PC-9 (cell line): ENCODE measurements around the gene ZNF101. TPM values are rescaled to one million over a fixed set of nuclear protein-coding genes. Genes with fewer than 3 reads are reported as not detected.
A peak's percentile ranks its signal among the peaks of the same experiment; 100 is the strongest.

Source experiments
- BruUV-seq: library from RNA; stranded (reverse); fragments of 400-500 nt; replicated peaks from 2 replicates; lab custom pipeline; 2021; lab: Mats Ljungman, UMichigan
- CTCF ChIA-PET: fragments of 300-600 bp; sonication (Branson Sonifier 250); formaldehyde crosslinking; loops from one replicate; lab custom pipeline; 2022; ENCODE audit warnings: antibody characterized with exemption; lab: Charles Lee
- POLR2A ChIA-PET: fragments of 300-600 bp; sonication (Branson Sonifier 250); formaldehyde crosslinking; loops from one replicate; lab custom pipeline; 2022; ENCODE audit warnings: antibody characterized with exemption; ENCODE audit not compliant: unreplicated experiment; lab: Charles Lee
- DNase-seq, 2 experiments: peaks; one replicate each; pipeline versions ENCODE4 v3.0.0 to v3.0.0-alpha.2; 2015 to 2022; ENCODE audit warnings: mixed read lengths in 1 of 2
- H2AFZ ChIP-seq: fragments of 200-600 bp; sonication (generic); 2 replicates; pipeline ENCODE4 v1.8.1; 2017; ENCODE audit warnings: antibody characterized with exemption
- H3F3A ChIP-seq: fragments of 200-600 bp; sonication (generic); 2 replicates; pipeline ENCODE4 v1.8.1; 2017; ENCODE audit warnings: antibody characterized with exemption, mild to moderate bottlenecking, low read depth; ENCODE audit not compliant: insufficient read depth
- H3K27ac ChIP-seq: fragments of 200-600 bp; sonication (generic); 2 replicates; pipeline ENCODE4 v1.6.1; 2016; ENCODE audit warnings: mixed run types
- H3K27me3 ChIP-seq: fragments of 200-600 bp; sonication (generic); 2 replicates; pipeline ENCODE4 v1.6.1; 2016; ENCODE audit warnings: low read depth, mixed run types; ENCODE audit not compliant: insufficient read depth
- H3K36me3 ChIP-seq: fragments of 200-600 bp; sonication (generic); 2 replicates; pipeline ENCODE4 v1.6.1; 2016; ENCODE audit warnings: low read depth, mixed run types
- H3K4me1 ChIP-seq: fragments of 200-600 bp; sonication (generic); replicated peaks from 2 replicates; pipeline ENCODE4 v1.6.1; 2016; ENCODE audit warnings: mixed run types; ENCODE audit not compliant: insufficient read depth
- H3K4me2 ChIP-seq: fragments of 200-600 bp; sonication (generic); 2 replicates; pipeline ENCODE4 v1.6.1; 2017; ENCODE audit warnings: mixed run types
- H3K4me3 ChIP-seq: fragments of 200-600 bp; sonication (generic); 2 replicates; pipeline ENCODE4 v1.6.1; 2016; ENCODE audit warnings: mixed run types
- H3K79me2 ChIP-seq: fragments of 200-600 bp; sonication (generic); 2 replicates; pipeline ENCODE4 v1.6.1; 2017; ENCODE audit warnings: low read depth, mixed run types
- H3K9me2 ChIP-seq: fragments of 200-600 bp; sonication (generic); 2 replicates; pipeline ENCODE4 v1.8.1; 2017; ENCODE audit warnings: mild to moderate bottlenecking; ENCODE audit not compliant: insufficient read depth
- H3K9me3 ChIP-seq: fragments of 200-600 bp; sonication (generic); 2 replicates; pipeline ENCODE4 v1.8.1; 2016; ENCODE audit warnings: low read depth; ENCODE audit not compliant: insufficient read depth
- H4K20me1 ChIP-seq: fragments of 200-600 bp; sonication (generic); 2 replicates; pipeline ENCODE4 v1.8.1; 2017; ENCODE audit not compliant: insufficient read depth
- EZH2 ChIP-seq: fragments of 200-600 bp; sonication (generic); IDR thresholded peaks from 2 replicates; pipeline ENCODE4 v1.8.0; 2017; ENCODE audit warnings: antibody characterized with exemption, low read depth
- intact Hi-C: fragments of 100-400 bp; cut with micrococcal nuclease; formaldehyde crosslinking; loops from one replicate; pipeline ENCODE4 v1.10.0; 2022; ENCODE audit not compliant: unreplicated experiment
- total RNA-seq: library from RNA; stranded (reverse); gene quantifications from 2 replicates; pipeline ENCODE4 v1.2.3, GENCODE V29; 2021
- TF ChIP-seq, protein P1 (sequence below): fragments of 200-600 bp; sonication (generic); conservative IDR thresholded peaks from 2 replicates; pipeline ENCODE4 v1.6.1; 2017; ENCODE audit warnings: mixed run types, antibody characterized with exemption, mild to moderate bottlenecking, moderate library complexity

Gene ZNF101
- total RNA-seq, 1 experiment from 2014 or later, result 9.3 TPM

DNA sequence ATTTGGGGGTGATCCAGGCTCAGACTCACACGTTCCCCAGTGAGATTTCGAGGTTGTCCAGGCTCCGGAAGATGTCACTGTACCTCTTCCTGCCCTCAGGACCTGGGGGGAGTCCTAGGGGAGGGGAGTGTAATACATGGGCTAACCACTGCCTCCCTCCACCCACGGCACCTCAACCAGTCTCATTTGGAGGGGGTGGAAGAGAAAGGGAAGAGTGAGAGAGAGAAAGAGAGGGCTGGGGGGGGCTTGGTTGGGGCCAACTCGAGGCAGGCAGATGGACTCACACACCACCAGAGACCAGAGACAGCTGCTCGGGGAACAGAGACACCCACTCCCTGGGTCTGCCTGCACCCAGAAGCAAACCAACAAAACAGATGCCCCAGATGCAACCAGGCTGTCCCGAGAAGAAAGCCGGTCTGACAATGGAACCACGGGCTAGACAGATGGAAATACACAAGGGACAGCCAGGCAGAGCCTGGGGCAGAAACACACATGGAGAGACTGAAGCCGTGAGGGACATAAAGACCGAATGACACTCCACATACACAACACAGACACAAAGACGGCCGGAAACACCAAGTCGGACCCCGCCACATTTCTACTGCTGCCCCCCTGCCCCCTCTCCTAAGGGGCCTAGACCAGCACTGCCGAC, 26.0 kb upstream of the ZNF101 start:
- CTCF ChIA-PET, result no interaction called here
- peak overlapping the region; percentile 95 for H2AFZ ChIP-seq
- intact Hi-C loops, result loop anchor here (1.0 to 10.0 kb wide), 4 partner anchors 90 to 505 kb away; partner anchors contain the start of gene TMEM161A
- 0 out of 2 replicates have a peak, but pooled peaks cover 4% of the 10 kb centered on the region for H3K36me3 ChIP-seq
- DNase-seq, result no peak
- H4K20me1 ChIP-seq, result no peaks in the 10 kb centered on the region
- no TSS peak for BruUV-seq
- no peaks in the 10 kb centered on the region for H3K79me2 ChIP-seq
- H3K4me2 ChIP-seq, result peak overlapping the region; percentile 92
- peak overlapping the region; percentile 96 for H3K4me3 ChIP-seq
- POLR2A ChIA-PET, result no interaction called here
- no peaks in the 10 kb centered on the region for H3K9me3 ChIP-seq
- no peaks in the 10 kb centered on the region for H3K9me2 ChIP-seq
- no peaks in the 10 kb centered on the region for H3K27me3 ChIP-seq
- no peak for TF ChIP-seq EZH2
- TF ChIP-seq, protein P1, sequence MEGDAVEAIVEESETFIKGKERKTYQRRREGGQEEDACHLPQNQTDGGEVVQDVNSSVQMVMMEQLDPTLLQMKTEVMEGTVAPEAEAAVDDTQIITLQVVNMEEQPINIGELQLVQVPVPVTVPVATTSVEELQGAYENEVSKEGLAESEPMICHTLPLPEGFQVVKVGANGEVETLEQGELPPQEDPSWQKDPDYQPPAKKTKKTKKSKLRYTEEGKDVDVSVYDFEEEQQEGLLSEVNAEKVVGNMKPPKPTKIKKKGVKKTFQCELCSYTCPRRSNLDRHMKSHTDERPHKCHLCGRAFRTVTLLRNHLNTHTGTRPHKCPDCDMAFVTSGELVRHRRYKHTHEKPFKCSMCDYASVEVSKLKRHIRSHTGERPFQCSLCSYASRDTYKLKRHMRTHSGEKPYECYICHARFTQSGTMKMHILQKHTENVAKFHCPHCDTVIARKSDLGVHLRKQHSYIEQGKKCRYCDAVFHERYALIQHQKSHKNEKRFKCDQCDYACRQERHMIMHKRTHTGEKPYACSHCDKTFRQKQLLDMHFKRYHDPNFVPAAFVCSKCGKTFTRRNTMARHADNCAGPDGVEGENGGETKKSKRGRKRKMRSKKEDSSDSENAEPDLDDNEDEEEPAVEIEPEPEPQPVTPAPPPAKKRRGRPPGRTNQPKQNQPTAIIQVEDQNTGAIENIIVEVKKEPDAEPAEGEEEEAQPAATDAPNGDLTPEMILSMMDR, result no peak
- H3K27ac ChIP-seq, result no peak overlapping the region
- no peaks in the 10 kb centered on the region for H3K4me1 ChIP-seq
- peaks cover 21% of the 10 kb centered on the region; the same call in 1 of the 2 replicates for H3F3A ChIP-seq

DNA sequence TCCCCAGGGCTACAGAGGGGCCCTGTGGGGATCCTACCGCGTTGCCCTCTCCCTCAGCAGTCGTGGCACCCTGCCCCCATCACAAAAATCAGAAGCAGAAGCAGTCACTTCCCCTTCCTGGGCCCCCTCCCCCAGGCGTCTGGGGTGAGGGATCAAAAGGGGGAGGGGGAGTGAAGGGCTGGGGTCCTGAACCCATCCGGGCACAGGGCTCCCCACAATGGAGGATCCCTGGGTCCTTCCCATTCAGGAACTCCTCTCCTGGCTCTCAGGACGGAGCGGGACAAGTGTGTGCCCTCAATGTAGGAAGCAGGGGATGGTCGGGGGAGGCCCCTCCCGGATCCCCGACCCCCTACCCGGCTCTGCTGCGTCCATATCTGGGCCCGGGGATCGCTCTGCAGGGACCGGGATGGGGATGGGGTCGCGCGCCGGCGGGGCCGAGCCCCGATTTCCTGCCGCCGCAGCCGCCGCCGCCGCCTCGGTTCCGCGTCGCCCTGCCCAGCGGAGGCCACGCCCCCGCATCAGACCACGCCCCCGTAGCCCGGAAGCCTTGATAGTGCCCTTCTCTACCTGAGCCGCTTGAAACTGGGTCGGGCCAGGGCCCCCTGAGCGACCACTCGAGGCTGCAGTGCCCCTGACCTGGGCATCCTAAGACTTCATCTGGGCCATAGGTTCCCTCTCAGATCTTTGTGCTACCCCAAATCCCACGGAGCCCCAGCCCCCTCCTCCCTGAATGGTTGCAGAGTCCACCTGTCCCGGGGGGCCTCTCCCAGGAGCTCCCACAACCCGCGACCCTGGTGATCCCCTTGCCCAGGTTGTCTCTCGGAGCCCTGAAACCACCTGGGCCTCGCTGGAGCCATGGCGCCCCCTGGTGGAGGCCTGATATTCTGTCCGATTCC, 25.2 kb upstream of the ZNF101 start, which contains the start of gene GMIP:
Gene GMIP, minus strand, starts transcription at position 500 of the 896 bp plus-strand sequence. Its CDS starts 128 bp downstream, at position 372.
- Histone ChIP-seq H3K4me2 (peak within 1 kb of the TSS; percentile 92), H3K27me3 (no peaks in the 10 kb centered on the region), H3K79me2 (no peaks in the 10 kb centered on the region), H4K20me1 (no peaks in the 10 kb centered on the region), H3K4me1 (no peaks in the 10 kb centered on the region), H3K4me3 (peak within 1 kb of the TSS; percentile 96), H3K36me3 (0 out of 2 replicates have a peak, but pooled peaks cover 7% of the 10 kb centered on the region), H2AFZ (peak within 1 kb of the TSS; percentile 95), H3K27ac (peak within 1 kb of the TSS; percentile 52), H3K9me2 (no peaks in the 10 kb centered on the region), H3K9me3 (no peaks in the 10 kb centered on the region), H3F3A (peaks cover 21% of the 10 kb centered on the region; the same call in 1 of the 2 replicates)
- no peak for TF ChIP-seq EZH2
- TF ChIP-seq, protein P1, result peak; percentile 100
- ChIA-PET POLR2A (no interaction called here), CTCF (interaction anchor here (0.7 kb wide), 2 partner anchors 74 to 133 kb away, joined by 3 read pairs; no protein-coding TSS in a partner anchor)
- DNase-seq, result peak; percentile 63 to 80
- no TSS peak for BruUV-seq
- intact Hi-C loops, result loop anchor here (1.0 to 10.0 kb wide), 4 partner anchors 91 to 506 kb away; partner anchors contain the start of gene TMEM161A

DNA sequence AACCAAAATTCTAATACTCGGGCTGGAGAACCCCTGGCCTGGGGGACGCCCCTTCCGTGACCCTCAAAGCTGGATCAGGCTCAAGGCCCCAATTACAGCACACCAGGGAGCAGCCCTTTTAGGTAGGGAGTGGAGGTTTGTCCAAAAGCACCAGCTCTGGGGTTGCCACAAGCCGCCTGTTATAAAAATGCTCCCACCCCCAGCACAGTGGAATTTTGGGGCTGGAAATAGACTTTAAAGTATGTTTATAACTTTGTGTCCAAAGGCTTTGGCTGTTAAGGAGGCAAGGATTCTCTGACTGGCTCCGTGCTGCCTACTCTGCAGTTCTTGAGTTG, 24.6 kb upstream of the ZNF101 start:
- peak overlapping the region; percentile 92 for H3K4me2 ChIP-seq
- no peak for DNase-seq
- H3K4me3 ChIP-seq, result peak overlapping the region; percentile 96; the same call in 1 of the 2 replicates
- POLR2A ChIA-PET, result no interaction called here
- intact Hi-C loops, result loop anchor here (5.0 to 10.0 kb wide), 3 partner anchors 92 to 507 kb away; partner anchors contain the start of gene TMEM161A
- H3F3A ChIP-seq, result peaks cover 21% of the 10 kb centered on the region; the same call in 1 of the 2 replicates
- BruUV-seq, result no TSS peak
- no peaks in the 10 kb centered on the region for H3K9me2 ChIP-seq
- H3K9me3 ChIP-seq, result no peaks in the 10 kb centered on the region
- CTCF ChIA-PET, result interaction anchor here (0.7 kb wide), 2 partner anchors 75 to 132 kb away, joined by 3 read pairs; no protein-coding TSS in a partner anchor
- H3K4me1 ChIP-seq, result no peaks in the 10 kb centered on the region
- H2AFZ ChIP-seq, result no peak overlapping the region
- H3K27me3 ChIP-seq, result no peaks in the 10 kb centered on the region
- H4K20me1 ChIP-seq, result no peaks in the 10 kb centered on the region
- TF ChIP-seq, protein P1, result peak; percentile 63; the same call in 1 of the 2 replicates
- no peak for TF ChIP-seq EZH2
- no peaks in the 10 kb centered on the region for H3K79me2 ChIP-seq
- H3K36me3 ChIP-seq, result 0 out of 2 replicates have a peak, but pooled peaks cover 7% of the 10 kb centered on the region
- no peak overlapping the region for H3K27ac ChIP-seq
